Calu3 (cell line): ENCODE measurements around the gene IGFLR1. TPM values are rescaled to one million over a fixed set of nuclear protein-coding genes. Genes with fewer than 3 reads are reported as not detected.
"Not testable (repeated sequence)": the region's sequence is repeated elsewhere in the genome, so short reads cannot be mapped to it uniquely, and the experiment has no call there.

Source experiments
- BruUV-seq: library from RNA; stranded (reverse); fragments of 400-500 nt; replicated peaks from 2 replicates; lab custom pipeline; 2021; lab: Mats Ljungman, UMichigan
- CTCF ChIA-PET: fragments of 300-600 bp; sonication (Branson Sonifier 250); formaldehyde crosslinking; loops from one replicate; lab custom pipeline; 2022; ENCODE audit warnings: antibody characterized with exemption; lab: Charles Lee
- DNase-seq: peaks from one replicate; pipeline ENCODE4 v3.0.0; 2022
- H3K27ac Mint-ChIP-seq: one replicate; pipeline ENCODE4 v1.8.0; 2022; ENCODE audit warnings: mixed read lengths; ENCODE audit not compliant: unreplicated experiment
- H3K27me3 Mint-ChIP-seq: one replicate; pipeline ENCODE4 v1.8.0; 2022; ENCODE audit warnings: mixed read lengths; ENCODE audit not compliant: unreplicated experiment
- H3K36me3 Mint-ChIP-seq: one replicate; pipeline ENCODE4 v1.8.0; 2022; ENCODE audit warnings: mild to moderate bottlenecking, moderate library complexity, mixed read lengths; ENCODE audit not compliant: insufficient read depth, unreplicated experiment
- H3K4me1 Mint-ChIP-seq: one replicate; pipeline ENCODE4 v1.8.0; 2022; ENCODE audit warnings: mild to moderate bottlenecking, low read depth, mixed read lengths; ENCODE audit not compliant: unreplicated experiment
- H3K4me3 Mint-ChIP-seq: one replicate; pipeline ENCODE4 v1.8.0; 2022; ENCODE audit warnings: mild to moderate bottlenecking, low read depth, moderate library complexity, mixed read lengths; ENCODE audit not compliant: unreplicated experiment
- H3K9me3 Mint-ChIP-seq: one replicate; pipeline ENCODE4 v1.8.0; 2022; ENCODE audit warnings: low read depth, mixed read lengths; ENCODE audit not compliant: unreplicated experiment
- intact Hi-C: fragments of 100-400 bp; cut with micrococcal nuclease; formaldehyde crosslinking; loops from one replicate; pipeline ENCODE4 v1.10.0; 2022; ENCODE audit not compliant: unreplicated experiment
- total RNA-seq: library from RNA; stranded (reverse); gene quantifications from 2 replicates; pipeline ENCODE4 v1.2.3, GENCODE V29; 2022
- TF ChIP-seq, protein P1 (sequence below): fragments of 200-600 bp; IDR thresholded peaks from one replicate; pipeline ENCODE4 v1.8.0; 2022; ENCODE audit warnings: antibody characterized with exemption; ENCODE audit not compliant: unreplicated experiment

The IGFLR1 gene
- total RNA-seq, 1 experiment from 2014 or later, result 9.2 TPM

DNA sequence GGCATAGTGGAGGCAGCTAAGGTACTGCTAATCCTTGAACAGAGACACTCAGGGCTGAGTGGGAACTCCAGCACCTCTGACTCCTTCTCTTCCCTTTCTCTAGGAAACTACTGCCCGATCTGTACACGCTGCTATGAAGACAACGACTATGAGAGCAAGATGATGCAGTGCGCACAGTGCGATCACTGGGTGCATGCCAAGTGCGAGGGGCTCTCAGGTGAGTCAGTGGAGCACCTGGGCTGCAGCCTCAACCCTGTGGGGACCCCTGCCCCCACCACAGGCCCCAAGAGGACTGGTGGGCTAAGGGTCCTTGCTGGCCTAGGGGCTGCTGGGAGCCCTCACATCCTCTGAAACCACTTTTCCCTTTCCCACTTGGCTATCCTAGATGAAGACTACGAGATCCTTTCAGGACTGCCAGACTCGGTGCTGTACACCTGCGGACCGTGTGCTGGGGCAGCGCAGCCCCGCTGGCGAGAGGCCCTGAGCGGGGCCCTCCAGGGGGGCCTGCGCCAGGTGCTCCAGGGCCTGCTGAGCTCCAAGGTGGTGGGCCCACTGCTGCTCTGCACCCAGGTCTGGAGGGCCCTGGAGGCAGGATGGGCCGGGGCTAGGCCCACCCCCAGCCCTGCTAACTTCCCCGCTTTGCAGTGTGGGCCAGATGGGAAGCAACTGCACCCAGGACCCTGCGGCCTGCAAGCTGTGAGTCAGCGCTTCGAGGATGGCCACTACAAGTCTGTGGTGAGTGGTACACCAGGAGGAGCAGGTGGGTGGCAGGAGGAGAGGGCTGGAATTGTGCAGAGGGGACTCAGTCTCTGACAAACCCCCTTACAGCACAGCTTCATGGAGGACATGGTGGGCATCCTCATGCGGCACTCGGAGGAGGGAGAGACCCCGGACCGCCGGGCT is 14.9 kb downstream of the IGFLR1 start:
- TF ChIP-seq, protein P1, sequence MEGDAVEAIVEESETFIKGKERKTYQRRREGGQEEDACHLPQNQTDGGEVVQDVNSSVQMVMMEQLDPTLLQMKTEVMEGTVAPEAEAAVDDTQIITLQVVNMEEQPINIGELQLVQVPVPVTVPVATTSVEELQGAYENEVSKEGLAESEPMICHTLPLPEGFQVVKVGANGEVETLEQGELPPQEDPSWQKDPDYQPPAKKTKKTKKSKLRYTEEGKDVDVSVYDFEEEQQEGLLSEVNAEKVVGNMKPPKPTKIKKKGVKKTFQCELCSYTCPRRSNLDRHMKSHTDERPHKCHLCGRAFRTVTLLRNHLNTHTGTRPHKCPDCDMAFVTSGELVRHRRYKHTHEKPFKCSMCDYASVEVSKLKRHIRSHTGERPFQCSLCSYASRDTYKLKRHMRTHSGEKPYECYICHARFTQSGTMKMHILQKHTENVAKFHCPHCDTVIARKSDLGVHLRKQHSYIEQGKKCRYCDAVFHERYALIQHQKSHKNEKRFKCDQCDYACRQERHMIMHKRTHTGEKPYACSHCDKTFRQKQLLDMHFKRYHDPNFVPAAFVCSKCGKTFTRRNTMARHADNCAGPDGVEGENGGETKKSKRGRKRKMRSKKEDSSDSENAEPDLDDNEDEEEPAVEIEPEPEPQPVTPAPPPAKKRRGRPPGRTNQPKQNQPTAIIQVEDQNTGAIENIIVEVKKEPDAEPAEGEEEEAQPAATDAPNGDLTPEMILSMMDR, result no peak
- Mint-ChIP-seq H3K36me3 (peaks cover 70% of the 10 kb centered on the region), H3K9me3 (no peaks in the 10 kb centered on the region), H3K4me3 (no peak overlapping the region), H3K27ac (no peak overlapping the region), H3K27me3 (no peaks in the 10 kb centered on the region), H3K4me1 (no peaks in the 10 kb centered on the region)
- no TSS peak for BruUV-seq
- no peak for DNase-seq
- CTCF ChIA-PET, result interaction anchor here (1.2 kb wide), 1 partner anchor 69 kb away, joined by 3 read pairs; no protein-coding TSS in a partner anchor
- intact Hi-C loops, result no loop called here

DNA sequence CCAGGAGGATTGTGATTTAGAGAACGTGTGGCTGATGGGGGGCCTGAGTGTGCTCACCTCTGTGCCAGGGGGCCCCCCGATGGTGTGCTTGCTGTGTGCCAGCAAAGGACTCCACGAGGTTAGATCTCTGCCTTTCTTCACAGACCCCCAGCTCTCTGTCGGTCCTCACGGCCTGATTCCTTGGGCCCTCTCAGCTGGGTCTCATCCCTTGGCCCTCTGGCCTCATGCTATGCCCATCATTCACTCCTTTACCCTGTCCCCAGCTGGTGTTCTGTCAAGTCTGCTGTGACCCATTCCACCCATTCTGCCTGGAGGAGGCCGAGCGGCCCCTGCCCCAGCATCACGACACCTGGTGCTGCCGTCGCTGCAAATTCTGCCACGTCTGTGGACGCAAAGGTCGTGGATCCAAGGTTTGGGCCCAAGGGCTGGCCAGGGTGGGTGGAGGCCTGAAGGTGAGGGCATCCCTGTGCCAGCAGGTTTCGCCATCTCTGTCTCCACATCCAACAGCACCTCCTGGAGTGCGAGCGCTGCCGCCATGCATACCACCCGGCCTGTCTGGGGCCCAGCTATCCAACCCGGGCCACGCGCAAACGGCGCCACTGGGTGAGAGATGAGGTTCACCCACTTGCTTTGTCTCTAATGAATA is 16.9 kb downstream of the IGFLR1 start:
- no peak for DNase-seq
- peaks cover 80% of the 10 kb centered on the region for H3K36me3 Mint-ChIP-seq
- H3K27ac Mint-ChIP-seq, result no peak overlapping the region
- H3K4me1 Mint-ChIP-seq, result no peaks in the 10 kb centered on the region
- no peaks in the 10 kb centered on the region for H3K9me3 Mint-ChIP-seq
- no peaks in the 10 kb centered on the region for H3K27me3 Mint-ChIP-seq
- H3K4me3 Mint-ChIP-seq, result no peak overlapping the region
- BruUV-seq, result no TSS peak
- intact Hi-C loops, result no loop called here
- TF ChIP-seq, protein P1, result no peak
- CTCF ChIA-PET, result no interaction called here

DNA sequence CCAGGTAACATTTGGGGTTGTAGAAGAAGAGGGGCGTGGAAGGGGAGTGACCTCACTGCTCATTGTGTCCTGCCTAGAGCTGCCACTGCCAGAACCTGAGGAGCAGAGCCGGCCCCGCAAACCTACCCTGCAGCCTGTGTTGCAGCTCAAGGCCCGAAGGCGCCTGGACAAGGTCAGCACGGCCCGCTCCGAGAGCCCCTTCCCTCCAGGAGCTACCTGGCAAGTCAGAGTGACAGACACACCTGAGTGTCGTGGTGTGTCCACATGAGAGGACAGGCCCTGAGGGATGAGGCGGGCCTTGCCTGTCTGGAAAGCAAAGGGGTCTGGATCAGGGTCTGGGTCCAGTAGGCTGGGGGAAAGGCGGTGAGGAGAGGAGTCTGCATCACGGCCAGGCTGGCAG is 17.7 kb downstream of the IGFLR1 start:
- Mint-ChIP-seq H3K27ac (no peak overlapping the region), H3K4me3 (no peak overlapping the region), H3K27me3 (no peaks in the 10 kb centered on the region), H3K9me3 (no peaks in the 10 kb centered on the region), H3K4me1 (peaks cover 7% of the 10 kb centered on the region), H3K36me3 (peaks cover 83% of the 10 kb centered on the region)
- BruUV-seq, result no TSS peak
- TF ChIP-seq, protein P1, result no peak
- intact Hi-C loops, result no loop called here
- CTCF ChIA-PET, result no interaction called here
- DNase-seq, result no peak

DNA sequence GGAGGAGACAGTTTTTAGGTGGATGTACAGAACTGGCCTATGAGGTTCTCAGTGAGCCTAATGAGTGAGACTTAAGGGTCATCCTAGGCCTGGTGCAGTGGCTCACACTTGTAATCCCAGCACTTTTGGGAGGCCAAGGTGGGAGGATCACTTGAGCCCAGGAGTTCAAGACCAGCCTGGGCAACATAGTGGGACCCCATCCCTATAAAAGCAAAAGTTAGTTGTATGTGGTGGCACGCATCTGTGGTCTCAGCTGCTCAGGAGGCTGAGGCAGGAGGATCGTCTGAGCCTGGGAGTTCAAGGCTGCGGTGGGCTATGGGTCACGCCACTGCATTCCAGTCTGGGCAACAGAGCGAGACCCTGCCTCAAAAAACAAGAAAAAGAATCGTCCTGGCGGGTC is 18.1 kb downstream of the IGFLR1 start:
- H3K27ac Mint-ChIP-seq, H3K9me3 Mint-ChIP-seq, H3K4me3 Mint-ChIP-seq, BruUV-seq, DNase-seq, CTCF ChIA-PET, H3K27me3 Mint-ChIP-seq, intact Hi-C loops: not testable (repeated sequence)
- Mint-ChIP-seq H3K36me3 (peaks cover 83% of the 10 kb centered on the region), H3K4me1 (peaks cover 11% of the 10 kb centered on the region)
